CD4-positive, alpha-beta T cell treated with Interleukin-1 beta for 1 hour (primary cell): ENCODE data around the gene ANKS3.
"Not testable (repeated sequence)": the region's sequence is repeated elsewhere in the genome, so short reads cannot be mapped to it uniquely, and the experiment has no call there.

Source experiments
- DNase-seq, 2 donors: peaks; one replicate each; pipeline ENCODE4 v3.0.0-alpha.2; 2020 to 2022

ANKS3 gene

DNA sequence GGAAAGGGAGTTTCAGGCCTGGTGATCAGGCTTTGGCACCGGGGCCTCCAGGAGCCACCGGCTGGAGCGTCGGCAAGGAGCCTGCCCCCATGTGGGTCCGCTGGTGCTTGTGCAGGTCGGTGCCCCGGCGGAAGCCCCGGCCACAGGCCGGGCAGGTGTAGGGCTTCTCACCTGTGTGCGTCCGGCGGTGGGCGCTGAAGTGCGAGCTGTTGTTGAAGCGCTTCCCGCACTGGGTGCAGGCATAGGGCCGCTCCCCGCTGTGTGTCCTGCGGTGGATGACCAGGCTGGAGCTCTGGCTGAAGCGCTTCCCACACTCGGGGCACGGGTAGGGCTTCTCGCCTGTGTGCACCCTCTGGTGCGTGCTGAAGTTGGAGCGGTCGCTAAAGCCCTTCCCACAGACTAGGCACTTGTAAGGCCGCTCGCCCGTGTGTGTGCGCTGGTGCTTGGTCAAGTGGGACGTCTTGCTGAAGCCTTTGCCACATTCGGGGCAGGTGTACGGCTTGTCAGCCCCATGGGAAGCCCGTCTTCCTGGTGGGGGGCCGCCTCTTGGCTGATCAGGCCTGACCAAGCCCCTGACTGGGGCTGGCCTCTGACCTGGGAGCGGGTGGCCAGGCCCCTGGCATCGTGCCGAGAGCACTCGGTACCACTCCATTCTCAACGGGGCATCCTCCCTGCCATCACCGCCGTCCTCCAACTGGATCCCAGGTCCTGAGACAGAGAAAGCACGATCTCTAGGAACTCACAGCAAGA, 18.5 kb upstream of the ANKS3 start:
- no peak for DNase-seq

DNA sequence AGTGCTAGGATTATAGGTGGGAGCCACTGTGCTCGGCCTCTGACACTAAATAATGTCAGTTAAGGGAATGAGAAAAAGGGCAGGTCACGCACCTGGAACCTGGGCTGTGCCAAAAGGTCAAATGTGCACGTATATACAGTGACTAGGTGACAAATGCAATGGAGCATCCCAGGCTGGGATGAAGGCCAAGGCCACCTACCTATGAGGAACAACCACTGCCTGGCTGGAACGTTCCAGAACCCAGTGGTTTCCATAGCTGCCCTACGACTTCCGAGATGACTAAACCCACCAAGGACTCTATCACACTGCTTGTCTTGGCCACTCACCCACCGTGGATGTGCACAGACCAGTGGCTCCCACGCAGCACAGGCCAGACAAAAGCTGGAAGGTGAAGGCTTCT, 16.8 kb upstream of the ANKS3 start:
- DNase-seq, result no peak

DNA sequence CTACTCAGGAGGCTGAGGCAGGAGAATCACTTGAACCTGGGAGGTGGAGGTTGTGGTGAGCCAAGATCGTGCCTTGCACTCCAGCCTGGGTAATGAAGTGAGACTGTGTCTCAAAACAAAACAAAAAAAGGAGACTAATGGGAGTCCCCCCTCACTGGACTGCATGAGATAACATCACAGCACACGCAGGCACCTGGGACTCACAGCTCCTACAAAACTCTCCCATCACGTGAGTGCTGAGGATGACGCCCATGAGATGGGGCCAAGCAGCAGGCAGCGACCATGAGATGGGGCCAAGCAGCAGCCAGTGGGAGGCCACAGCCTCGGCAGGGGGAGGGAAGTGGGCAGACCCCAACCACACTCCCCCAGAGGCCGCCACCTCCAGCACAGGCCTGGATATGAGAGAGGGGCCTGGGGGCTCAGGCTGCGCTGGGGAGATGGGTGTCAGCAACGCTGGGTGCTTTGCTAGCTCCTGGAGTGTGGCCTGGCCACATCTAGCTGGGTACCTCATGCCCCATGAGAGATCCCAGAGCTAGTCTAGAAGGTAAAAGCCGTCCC, 15.7 kb upstream of the ANKS3 start:
- DNase-seq, result no peak

DNA sequence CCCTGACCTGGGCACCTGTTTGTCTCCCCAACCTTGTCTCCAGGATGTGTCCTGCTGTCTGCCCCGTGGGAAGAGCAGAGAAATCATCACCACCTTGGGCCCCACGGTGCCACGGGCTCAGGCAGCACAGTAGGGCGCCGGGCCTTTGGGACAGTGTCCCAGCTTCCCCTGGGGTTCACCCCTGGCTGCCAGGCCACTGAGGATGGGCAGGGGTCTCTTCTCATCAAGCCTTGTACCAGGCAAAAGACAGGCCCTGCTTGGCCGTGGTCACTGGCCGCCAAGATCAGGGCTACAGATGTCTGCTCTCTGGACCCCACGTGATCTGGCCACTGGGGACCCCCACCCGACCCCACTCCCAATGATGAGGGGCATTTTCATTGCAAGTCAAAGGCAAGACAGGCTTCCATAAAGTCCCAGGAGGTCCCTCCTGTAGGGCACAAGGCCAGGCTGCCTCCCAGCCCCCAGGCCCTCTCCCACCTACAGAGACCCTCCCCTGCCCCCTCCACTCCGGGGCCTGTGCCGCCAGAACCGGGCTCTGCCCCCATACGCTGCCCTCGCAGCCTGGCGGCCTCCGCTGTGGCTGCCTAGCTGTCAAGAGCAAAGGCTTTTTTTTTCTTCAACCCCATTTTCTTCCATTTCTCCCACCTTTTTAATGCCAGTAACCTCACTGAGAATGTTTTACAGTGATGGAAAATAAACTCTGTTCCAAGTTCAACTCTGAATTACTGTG, 14.8 kb upstream of the ANKS3 start:
- DNase-seq, result no peak

DNA sequence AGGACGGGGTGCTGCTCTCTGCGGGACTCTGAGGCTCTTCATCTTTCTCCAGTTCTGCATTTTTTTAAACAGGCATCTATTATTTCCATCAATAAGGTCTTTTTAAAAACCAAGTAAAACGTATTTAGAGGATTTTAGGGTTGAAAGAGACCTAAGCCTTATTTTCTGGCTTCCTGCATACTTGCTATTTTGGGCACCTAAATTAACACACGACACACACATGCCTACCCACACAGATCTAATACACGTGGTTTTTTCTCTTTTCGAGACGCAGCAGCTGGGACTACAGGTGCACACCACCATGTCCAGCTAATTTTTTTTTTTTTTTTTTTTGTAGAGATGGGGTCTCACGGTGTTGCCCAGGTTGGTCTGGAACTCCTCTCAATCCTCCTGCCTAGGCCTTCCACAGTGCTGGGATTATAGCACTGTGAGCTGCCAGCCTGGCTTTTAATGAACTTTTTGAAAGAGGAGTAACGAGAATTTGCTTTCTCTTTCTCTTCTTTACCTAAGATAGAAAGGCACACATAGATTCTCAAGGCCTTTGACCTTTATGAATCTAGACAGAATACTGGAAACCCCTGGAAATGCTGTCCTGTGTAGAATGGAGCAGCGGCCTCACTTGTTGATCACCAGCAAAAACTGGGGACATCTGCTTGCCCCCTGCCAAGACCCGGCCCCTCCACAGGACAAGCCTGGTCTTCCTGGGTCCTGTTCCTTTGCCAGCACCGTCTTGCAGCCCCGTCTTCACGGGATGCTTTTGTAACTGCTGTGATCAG, 14.0 kb upstream of the ANKS3 start:
- DNase-seq, result no peak

DNA sequence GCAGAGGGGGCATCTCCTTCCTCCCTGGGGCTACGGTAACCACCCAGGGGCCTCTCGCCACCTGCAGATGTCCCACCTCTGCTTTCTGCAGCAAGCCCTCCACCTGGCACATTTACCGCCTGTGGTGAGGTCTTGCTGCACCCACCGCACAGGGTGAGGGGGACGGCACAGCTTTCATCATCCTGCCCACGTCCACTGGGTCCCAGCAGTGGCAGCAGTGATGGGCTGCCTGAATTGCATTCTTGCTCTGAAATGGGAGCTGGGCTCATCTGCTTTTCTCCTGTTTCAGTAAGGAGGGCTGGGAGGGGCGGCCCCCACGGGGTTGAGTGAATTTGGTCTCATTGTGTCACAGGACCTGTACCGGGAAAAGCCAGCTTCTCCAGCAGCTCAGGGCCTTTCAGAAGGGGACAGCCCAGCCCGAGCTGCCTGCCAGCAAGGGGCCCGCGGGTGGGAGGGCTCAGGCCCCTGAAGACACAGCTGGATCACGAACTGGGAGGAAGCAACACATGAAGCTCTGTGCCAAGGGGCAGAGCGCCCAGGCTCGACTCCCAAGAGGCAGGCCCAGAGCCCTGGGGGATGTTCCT, 13.0 kb upstream of the ANKS3 start:
- no peak for DNase-seq

DNA sequence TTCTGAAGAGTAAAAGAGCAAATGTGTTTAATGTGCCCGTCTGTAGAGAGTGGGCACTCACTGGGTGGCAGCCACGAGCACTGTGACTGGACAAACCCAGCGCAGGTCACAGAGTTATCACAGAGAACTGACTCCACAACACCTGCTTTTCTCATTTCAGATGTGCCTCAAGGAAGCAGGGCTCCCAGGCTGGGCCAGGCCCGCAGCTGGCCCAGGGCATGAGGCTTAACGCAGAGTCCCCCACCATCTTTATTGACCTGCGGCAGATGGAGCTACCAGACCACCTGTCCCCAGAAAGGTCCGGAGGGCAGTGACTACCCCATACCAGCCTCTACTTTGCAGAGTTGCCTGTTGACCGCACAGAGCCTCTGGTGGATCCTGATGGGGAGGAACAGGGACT, 12.1 kb upstream of the ANKS3 start:
- no peak for DNase-seq

DNA sequence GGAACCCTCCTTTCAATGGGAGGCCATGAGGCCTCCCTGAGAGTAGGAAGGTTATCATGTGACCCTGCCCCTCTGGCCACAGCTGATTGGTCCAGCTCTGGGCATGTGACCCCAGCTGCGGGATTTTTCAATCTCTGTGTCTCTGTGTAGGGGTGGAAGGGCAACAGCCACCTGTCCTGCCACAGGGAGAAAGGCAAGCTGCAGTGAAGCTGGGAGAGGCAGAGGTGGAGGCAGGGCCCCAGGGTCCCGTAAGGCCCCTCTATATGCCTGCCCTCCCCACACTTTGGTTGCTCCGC, 11.2 kb upstream of the ANKS3 start:
- no peak for DNase-seq

DNA sequence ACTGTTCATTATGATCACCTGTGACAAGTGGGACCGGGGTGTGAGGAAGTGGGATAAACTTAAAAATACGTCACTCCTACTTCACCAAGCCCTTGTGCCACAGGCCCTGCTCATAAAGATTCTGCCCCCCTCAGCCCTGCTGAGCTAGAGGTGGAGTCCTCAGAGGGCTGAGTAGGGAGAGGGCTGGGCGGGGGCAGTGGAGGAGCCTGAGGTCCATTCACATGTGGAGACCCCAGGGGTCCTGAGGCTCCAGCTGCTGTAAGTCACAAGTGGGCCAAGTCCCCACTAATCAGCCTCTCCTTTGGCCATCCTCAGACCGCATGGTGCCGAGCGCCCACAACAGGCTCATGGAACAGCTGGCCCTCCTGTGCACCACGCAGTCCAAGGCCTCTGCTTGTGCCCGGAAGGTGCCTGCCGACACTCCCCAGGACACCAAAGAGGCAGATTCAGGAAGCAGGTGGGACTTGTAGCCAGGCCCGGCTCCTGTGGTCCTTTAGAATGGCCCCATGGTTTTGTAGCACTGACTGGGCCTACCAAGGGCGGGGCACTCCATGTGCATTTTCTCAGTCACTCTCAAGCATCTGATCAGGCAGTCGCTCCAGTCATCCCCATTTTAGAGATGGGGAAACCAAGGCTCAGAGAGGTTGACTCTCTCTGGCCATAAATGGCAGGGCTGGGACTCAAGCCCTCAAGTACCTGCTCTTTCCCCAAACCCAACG, 10.6 kb upstream of the ANKS3 start:
- no peak for DNase-seq

DNA sequence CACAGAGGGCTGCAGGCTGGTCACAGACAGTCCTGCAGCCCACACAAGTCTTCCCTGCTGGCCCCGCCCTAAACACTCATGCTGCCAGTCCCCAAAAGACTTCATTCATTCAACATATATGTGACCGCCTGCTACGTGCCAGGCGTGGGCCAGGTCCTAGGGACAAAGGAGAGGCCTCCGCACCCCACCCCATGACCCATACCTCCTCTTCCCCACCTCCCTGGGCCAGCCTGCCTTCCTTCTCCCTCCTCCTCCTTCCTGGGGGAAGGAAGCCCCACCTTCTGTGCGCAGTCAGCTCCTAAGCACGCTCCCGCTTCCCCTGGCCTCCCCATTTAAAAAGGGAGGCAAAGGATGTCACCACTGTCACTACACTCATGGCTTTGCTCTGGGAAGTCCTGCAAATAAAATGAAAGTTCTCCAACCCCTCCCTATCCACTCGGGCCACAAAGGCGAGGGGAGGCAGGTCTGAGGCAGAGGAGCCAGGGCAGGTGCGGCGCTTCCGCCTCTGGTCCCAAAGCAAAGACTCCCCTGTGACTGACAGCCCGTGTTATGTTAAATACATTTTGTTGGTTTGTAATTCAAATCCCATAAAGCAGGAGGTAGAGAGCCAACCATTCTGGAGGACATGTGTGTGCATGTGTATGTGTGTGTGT, 9.3 kb upstream of the ANKS3 start:
- DNase-seq, result no peak

DNA sequence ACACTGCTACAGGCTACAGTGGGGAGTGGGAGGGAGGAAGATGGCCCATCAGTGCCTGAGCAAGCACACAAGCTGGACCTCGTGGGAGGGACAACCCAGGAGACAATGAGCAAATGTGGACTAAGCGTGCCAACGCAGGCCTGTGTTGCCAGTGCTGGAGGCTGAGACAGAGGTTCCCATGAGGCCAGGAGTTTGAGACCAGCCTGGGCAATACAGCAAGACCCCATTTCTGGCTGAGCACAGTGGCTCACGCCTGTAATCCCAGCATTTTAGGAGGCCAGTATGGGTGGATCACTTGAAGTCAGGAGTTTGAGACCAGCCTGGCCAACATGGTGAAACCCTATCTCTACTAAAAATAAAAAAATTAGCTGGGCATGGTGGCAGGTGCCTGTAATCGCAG, 4.3 kb upstream of the ANKS3 start:
- not testable (repeated sequence) for DNase-seq

DNA sequence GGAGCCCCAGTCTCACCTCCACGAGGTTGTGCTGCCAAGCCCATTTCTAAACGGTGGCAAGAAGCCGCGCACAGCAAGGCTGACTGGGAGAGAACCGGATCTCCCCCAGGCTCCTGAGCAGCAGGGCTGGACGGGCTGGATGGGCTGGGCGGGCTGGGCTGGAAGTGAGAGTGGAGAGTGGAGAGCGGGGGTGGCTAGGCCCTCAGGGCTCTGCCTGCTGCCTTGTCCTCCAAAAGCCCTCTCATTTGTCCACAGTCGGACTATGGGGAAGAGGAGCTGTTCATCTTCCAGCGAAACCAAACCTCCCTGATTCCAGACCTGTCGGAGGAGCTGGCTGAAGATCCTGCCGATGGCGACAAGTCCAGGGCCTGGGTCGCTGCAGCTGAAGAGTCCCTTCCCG, 3.5 kb upstream of the ANKS3 start:
- no peak for DNase-seq

DNA sequence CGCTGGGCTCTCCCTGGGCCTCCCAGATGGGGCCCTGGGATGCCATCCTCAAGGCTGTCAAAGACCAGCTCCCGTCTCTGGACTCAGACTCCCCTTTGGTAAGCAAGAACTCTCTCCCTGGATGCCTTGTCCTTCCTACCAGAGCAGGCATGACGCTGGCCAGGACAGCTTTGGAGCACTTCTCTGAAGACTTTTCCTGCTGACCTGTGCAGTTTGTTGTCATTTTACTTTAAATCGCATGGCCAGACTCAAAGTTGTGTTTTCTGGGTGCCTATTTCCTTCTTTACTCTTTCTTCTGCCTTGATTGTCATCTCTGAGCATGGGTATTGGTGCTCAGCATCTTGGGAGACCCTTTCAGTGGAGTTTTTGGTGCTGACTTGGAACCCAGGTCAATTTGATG, 2.5 kb upstream of the ANKS3 start:
- no peak for DNase-seq

DNA sequence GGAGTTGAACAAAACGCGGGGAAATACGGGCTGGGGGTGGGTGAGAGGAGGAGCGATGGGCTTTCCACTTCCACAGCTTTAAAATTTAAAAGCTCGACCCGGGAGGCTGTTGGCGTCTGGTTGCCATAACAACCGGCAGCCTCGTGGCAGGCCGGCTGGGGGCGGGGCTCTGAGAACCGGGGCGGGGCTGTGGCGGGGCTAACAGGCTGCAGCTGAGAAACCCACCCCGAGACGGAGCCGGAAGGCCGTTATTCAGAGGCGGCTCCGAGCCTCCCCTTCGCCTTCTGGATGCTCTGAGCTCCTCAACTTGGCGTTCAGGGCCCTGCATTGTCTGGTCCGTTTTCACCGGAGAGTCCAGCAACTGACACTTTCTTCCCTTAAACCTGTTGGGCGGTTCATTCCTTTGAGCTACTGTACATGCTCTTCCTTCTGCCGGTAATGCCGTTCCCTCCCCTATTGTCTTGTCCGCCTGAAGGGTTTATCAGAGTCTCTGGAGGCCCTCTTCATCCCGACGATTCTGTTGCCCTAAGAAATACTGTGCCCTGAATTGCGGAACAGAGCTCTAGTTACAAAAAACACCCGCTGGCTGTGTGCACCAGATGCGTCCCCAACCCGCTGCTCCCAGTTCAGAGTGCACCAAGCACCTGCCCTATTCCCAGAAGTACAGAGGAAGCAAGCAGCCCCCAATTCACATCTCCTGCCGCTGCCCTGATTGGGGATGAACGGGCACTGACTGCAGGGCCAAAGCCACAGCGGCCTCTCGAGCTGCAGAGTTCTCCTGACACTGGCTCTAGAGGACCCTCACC, 862 bp upstream of the ANKS3 start:
- peak; percentile 92 to 94 for DNase-seq

DNA sequence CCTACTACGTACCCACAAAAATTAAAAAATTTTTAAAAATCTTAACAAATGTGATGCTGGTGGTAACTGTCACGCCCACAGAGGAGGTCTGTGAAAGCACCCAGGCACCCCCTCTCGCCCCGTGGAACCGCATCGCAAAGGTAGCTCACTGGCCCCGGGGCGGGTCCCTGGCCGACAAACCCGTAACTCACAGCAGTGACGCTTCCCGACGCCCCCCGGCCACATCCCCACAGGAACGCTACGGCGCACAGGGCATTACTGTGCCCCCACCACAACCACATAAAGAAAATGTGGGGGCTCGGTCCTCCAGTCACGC, 366 bp downstream of the ANKS3 start:
- no peak for DNase-seq

DNA sequence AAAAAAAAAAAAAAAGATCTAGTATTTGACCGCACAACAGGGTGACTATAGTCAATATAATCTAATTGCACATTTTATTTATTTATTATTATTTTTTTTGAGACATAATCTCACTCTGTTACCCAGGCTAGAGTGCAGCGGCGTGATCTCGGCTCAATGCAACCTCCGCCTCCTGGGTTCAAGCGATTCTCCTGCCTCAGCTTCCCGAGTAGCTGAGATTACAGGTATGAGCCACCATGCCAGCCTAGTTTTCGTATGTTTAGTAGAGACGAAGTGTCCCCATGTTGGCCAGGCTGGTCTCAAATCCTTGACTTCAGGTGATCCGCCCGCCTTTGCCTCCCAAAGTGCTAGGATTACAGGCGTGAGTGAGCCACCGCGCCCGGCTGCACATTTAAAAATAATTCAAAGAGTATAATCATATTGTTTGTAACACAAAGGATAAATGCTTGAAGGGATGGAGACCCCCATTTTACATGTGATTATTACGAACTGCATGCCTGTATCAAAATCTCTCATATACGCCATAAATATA, 794 bp downstream of the ANKS3 start:
- no peak for DNase-seq

DNA sequence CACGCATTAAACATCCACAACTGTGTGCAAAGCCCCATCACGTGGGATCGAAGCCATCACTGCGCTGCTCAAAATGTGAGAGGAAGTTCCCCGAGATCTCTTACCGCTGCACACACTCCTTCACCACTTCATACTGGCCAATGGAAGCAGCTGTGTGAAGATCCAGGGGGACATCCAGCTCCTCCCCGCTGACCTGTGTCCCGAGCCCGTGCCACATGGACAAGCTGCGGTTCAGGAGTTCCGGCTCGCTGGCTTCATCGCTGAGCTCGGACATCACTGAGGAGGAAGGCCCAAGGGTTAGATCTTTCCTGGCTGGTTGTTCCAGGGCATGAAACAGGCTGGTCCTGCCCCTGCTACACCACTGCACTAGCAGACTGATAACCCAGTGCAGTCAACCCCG, 4.2 kb downstream of the ANKS3 start:
- DNase-seq, result no peak

DNA sequence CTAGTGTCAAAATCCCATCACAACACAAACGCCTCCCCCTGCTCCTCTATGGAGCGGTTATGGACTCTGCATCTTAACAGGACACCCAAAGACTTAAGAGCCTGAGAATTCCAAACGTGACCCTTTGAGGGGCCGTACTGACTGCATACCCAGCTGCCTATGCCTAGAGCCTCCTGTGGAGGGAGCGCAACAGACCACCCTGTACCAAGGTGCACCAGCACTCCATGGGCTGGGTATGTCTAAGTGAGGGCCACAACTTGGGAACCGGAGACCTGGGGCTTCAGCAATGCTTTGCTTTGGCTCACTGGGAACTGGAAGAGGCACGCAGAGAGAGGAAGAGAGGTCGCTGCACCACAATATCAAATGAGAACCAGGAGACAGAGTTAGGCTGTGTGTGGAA, 5.4 kb downstream of the ANKS3 start:
- DNase-seq, result no peak

DNA sequence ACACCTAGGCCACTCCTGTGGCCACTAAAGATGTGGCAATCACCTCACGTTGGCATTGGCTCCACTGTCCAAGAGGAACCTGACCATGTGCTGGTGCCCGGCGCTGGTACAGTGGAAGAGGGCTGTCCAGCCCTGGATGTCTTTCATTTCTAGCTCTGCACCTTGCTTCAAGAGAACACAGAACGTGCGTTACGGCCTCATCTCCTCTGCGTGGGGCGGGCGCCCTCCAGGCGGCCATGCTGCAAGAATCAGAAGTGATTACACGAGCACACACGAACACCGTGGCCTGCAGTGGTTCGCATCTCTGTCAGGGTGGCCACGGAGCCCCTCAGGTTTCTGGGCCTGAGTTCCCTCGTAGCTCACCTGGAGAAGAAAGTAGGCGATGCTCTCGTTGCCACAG, 7.5 kb downstream of the ANKS3 start:
- DNase-seq, result no peak

DNA sequence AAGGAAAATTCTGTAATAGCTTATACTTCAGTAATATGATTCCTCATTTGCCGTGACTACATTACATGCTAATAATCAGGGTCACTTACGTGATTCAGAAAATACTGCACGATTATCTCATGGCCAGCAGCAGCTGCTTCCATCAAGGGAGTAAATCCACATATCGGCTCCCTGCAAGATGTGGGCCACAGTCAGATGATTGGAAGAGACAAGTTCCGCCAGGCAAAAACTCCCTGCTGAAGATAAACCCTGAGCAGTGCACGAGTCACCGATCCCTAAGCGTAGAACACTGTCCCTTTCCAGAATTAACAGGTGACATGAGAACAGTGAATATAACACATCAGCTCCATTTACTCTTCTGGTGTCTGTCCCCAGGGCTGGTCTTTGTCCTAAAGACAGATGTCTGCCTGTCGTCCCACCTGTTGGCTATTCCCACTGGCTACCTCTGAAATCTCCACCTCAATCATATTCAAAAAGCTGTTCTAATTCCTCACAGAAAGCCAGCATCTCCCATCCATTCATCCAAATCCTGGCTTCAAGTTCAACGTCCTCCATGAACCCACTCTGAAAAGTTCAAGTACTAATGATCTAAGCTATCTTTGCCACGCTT, 9.3 kb downstream of the ANKS3 start:
- DNase-seq, result no peak
